SK-N-SH treated with all-trans-retinoic acid at 6 μM for 48 hours (cell line): ENCODE data around the gene CCDC24.

Source experiments
- ATAC-seq: fragments of 200-7000 bp; cut with Tn5 transposase; 3 replicates; pipeline ENCODE4 v1.9.1; 2020; ENCODE audit warnings: mild to moderate bottlenecking, moderate library complexity
- ARNTL ChIP-seq: fragments of 450-650 bp; formaldehyde crosslinking; IDR thresholded peaks from 2 replicates; pipeline ENCODE4 v1.5.0; 2020; ENCODE audit warnings: low read depth, mild to moderate bottlenecking, moderate library complexity, borderline replicate concordance
- BACH2 ChIP-seq: fragments of 250-450 bp; sonication (Bioruptor Pico); IDR thresholded peaks from 2 replicates; pipeline ENCODE4 v1.9.0; 2021; ENCODE audit warnings: mild to moderate bottlenecking, borderline replicate concordance
- CREB5 ChIP-seq: fragments of 250-450 bp; sonication (Bioruptor Pico); IDR thresholded peaks from 2 replicates; pipeline ENCODE4 v1.5.1; 2020; ENCODE audit warnings: low read depth, mild to moderate bottlenecking, moderate library complexity
- CSDC2 ChIP-seq: fragments of 250-450 bp; sonication (Bioruptor Pico); IDR thresholded peaks from 2 replicates; pipeline ENCODE4 v1.5.0; 2020; ENCODE audit warnings: mild to moderate bottlenecking, moderate library complexity
- CSRNP3 ChIP-seq: fragments of 250-450 bp; sonication (Bioruptor Pico); IDR thresholded peaks from 2 replicates; pipeline ENCODE4 v1.5.1; 2021; ENCODE audit warnings: mild to moderate bottlenecking, moderate library complexity
- ESRRG ChIP-seq: fragments of 250-450 bp; sonication (Bioruptor Pico); IDR thresholded peaks from 2 replicates; pipeline ENCODE4 v1.6.1; 2021; ENCODE audit warnings: mild to moderate bottlenecking
- ISL1 ChIP-seq: fragments of 250-450 bp; sonication (Bioruptor Pico); IDR thresholded peaks from 2 replicates; pipeline ENCODE4 v2.1.2; 2022; ENCODE audit warnings: mild to moderate bottlenecking, moderate library complexity
- OSR1 ChIP-seq: fragments of 250-450 bp; sonication (Bioruptor Pico); IDR thresholded peaks from 2 replicates; pipeline ENCODE4 v1.8.0; 2022; ENCODE audit warnings: moderate library complexity, mild to moderate bottlenecking, inconsistent platforms
- PATZ1 ChIP-seq: fragments of 250-450 bp; sonication (Bioruptor Pico); IDR thresholded peaks from 2 replicates; pipeline ENCODE4 v1.8.0; 2020; ENCODE audit warnings: mild to moderate bottlenecking, moderate library complexity, borderline replicate concordance
- PPARA ChIP-seq: fragments of 250-450 bp; sonication (Bioruptor Pico); IDR thresholded peaks from 2 replicates; pipeline ENCODE4 v1.5.0; 2020; ENCODE audit warnings: mild to moderate bottlenecking, borderline replicate concordance
- RARB ChIP-seq: fragments of 250-450 bp; sonication (Bioruptor Pico); IDR thresholded peaks from 2 replicates; pipeline ENCODE4 v1.8.0; 2021; ENCODE audit warnings: mild to moderate bottlenecking, moderate library complexity
- SNAI2 ChIP-seq: fragments of 250-450 bp; sonication (Bioruptor Pico); IDR thresholded peaks from 2 replicates; pipeline ENCODE4 v1.5.0; 2020; ENCODE audit warnings: mild to moderate bottlenecking, moderate library complexity
- TCF4 ChIP-seq: fragments of 250-450 bp; sonication (Bioruptor Pico); IDR thresholded peaks from 2 replicates; pipeline ENCODE4 v1.8.0; 2021; ENCODE audit warnings: mild to moderate bottlenecking, moderate library complexity, borderline replicate concordance
- TOX ChIP-seq: fragments of 250-450 bp; sonication (Bioruptor Pico); IDR thresholded peaks from 2 replicates; pipeline ENCODE4 v1.8.0; 2021; ENCODE audit warnings: mild to moderate bottlenecking, moderate library complexity, borderline replicate concordance
- TSHZ2 ChIP-seq: fragments of 250-450 bp; sonication (Bioruptor Pico); IDR thresholded peaks from 2 replicates; pipeline ENCODE4 v1.5.0; 2020; ENCODE audit warnings: mild to moderate bottlenecking, moderate library complexity
- ZC3H10 ChIP-seq: fragments of 250-450 bp; sonication (Bioruptor Pico); IDR thresholded peaks from 2 replicates; pipeline ENCODE4 v1.5.1; 2021; ENCODE audit warnings: mild to moderate bottlenecking, moderate library complexity
- ZFP3 ChIP-seq: fragments of 250-450 bp; sonication (Bioruptor Pico); IDR thresholded peaks from 2 replicates; pipeline ENCODE4 v1.5.0; 2020; ENCODE audit warnings: mild to moderate bottlenecking, moderate library complexity
- ZFP30 ChIP-seq: fragments of 450-650 bp; formaldehyde crosslinking; IDR thresholded peaks from 2 replicates; pipeline ENCODE4 v1.5.0; 2022; ENCODE audit warnings: mild to moderate bottlenecking, moderate library complexity
- ZNF565 ChIP-seq: fragments of 450-650 bp; formaldehyde crosslinking; conservative IDR thresholded peaks from 2 replicates; pipeline ENCODE4 v1.5.0; 2020; ENCODE audit warnings: low read depth, mild to moderate bottlenecking, moderate library complexity
- ZNF70 ChIP-seq: fragments of 450-650 bp; formaldehyde crosslinking; IDR thresholded peaks from 2 replicates; pipeline ENCODE4 v1.5.0; 2020; ENCODE audit warnings: mild to moderate bottlenecking, moderate library complexity
- ZNF8 ChIP-seq: fragments of 450-650 bp; formaldehyde crosslinking; IDR thresholded peaks from 2 replicates; pipeline ENCODE4 v1.5.0; 2020; ENCODE audit warnings: mild to moderate bottlenecking, moderate library complexity

The CCDC24 gene

GRCh38 chr1:43949678-43950077 lies 41.7 kb upstream of the CCDC24 start:
- TF ChIP-seq RARB (CRISPR knock-in tag) = no peak
- TF ChIP-seq ZC3H10 (CRISPR knock-in tag) = no peak
- no peak for TF ChIP-seq CREB5 (CRISPR knock-in tag)
- TF ChIP-seq ZFP3 (CRISPR knock-in tag) = no peak
- TF ChIP-seq CSRNP3 (CRISPR knock-in tag) = no peak
- no peak for ATAC-seq

GRCh38 chr1:43951021-43951985 lies 40.1 kb upstream of the CCDC24 start:
- no peak for TF ChIP-seq TCF4 (CRISPR knock-in tag)
- no peak for TF ChIP-seq CSDC2 (CRISPR knock-in tag)
- no peak for TF ChIP-seq OSR1 (CRISPR knock-in tag)
- no peak for TF ChIP-seq ESRRG (CRISPR knock-in tag)
- no peak for TF ChIP-seq CSRNP3 (CRISPR knock-in tag)
- TF ChIP-seq ZNF70 = no peak
- no peak for TF ChIP-seq SNAI2 (CRISPR knock-in tag)
- TF ChIP-seq TOX = no peak
- TF ChIP-seq PPARA (CRISPR knock-in tag) = no peak
- TF ChIP-seq ZNF565 = no peak
- no peak for TF ChIP-seq ZC3H10 (CRISPR knock-in tag)
- no peak for TF ChIP-seq ZFP30 (CRISPR knock-in tag)
- no peak for TF ChIP-seq BACH2 (CRISPR knock-in tag)
- no peak for TF ChIP-seq RARB (CRISPR knock-in tag)
- ATAC-seq = no peak

- TF ChIP-seq ZNF565 = no peak
- no peak for TF ChIP-seq ARNTL (CRISPR knock-in tag)
- TF ChIP-seq CSDC2 (CRISPR knock-in tag) = no peak
- TF ChIP-seq CSRNP3 (CRISPR knock-in tag) = no peak
- TF ChIP-seq ZFP3 (CRISPR knock-in tag) = no peak
- no peak for TF ChIP-seq ESRRG (CRISPR knock-in tag)
- no peak for TF ChIP-seq ISL1 (CRISPR knock-in tag)
- TF ChIP-seq ZNF8 (CRISPR knock-in tag) = no peak
- no peak for TF ChIP-seq TCF4 (CRISPR knock-in tag)
- TF ChIP-seq SNAI2 (CRISPR knock-in tag) = no peak
- ATAC-seq = no peak
Observed at GRCh38 chr1:43952731-43953346, 38.6 kb upstream of the CCDC24 start.

- TF ChIP-seq CSDC2 (CRISPR knock-in tag) = no peak
- no peak for TF ChIP-seq ARNTL (CRISPR knock-in tag)
- TF ChIP-seq ZNF565 = no peak
- no peak for TF ChIP-seq PPARA (CRISPR knock-in tag)
- no peak for TF ChIP-seq TOX
- no peak for TF ChIP-seq TSHZ2
- TF ChIP-seq ZNF8 (CRISPR knock-in tag) = no peak
- no peak for TF ChIP-seq PATZ1
- TF ChIP-seq ESRRG (CRISPR knock-in tag) = no peak
- TF ChIP-seq CREB5 (CRISPR knock-in tag) = no peak
- no peak for TF ChIP-seq OSR1 (CRISPR knock-in tag)
- TF ChIP-seq TCF4 (CRISPR knock-in tag) = no peak
- TF ChIP-seq, all 23 proteins: peak for 0
- ATAC-seq = no peak
Observed at GRCh38 chr1:43953361-43953760, 38.0 kb upstream of the CCDC24 start.
